WI38 (cell line): ENCODE data around the gene NLK.

Source experiments
- H3K4me3 ChIP-seq: 2 replicates; pipeline ENCODE4 v1.5.1; 2011; ENCODE audit warnings: low read depth, mild to moderate bottlenecking, control low read depth, low read length
- CTCF ChIP-seq: IDR thresholded peaks from 2 replicates; pipeline ENCODE4 v1.5.1; 2012; ENCODE audit warnings: low read depth, mild to moderate bottlenecking, control low read depth, low read length

The NLK gene

DNA sequence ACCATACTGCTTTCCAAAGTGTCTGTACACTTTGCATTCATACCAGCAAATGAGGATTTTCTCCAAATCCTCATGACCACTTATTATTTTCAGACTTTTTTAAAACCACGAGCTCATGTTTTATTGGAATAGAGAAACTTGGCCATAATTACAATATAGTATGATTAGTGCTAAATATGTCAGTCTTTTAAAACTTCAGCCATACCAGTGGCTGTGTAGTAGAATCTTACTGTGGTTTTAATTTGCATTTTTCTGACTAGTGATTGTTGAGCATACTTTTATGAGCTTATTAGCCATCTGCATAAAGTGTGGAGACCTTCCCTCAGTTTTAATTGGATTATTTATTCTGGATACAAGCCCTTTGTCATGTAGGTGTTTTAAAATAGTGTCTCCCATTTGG is 57.8 kb downstream of the NLK start:
- H3K4me3 ChIP-seq = no peak overlapping the region
- no peak for TF ChIP-seq CTCF

GRCh38 chr17:28100936-28101335 is 58.5 kb downstream of the NLK start:
- H3K4me3 ChIP-seq = no peak overlapping the region
- no peak for TF ChIP-seq CTCF

DNA sequence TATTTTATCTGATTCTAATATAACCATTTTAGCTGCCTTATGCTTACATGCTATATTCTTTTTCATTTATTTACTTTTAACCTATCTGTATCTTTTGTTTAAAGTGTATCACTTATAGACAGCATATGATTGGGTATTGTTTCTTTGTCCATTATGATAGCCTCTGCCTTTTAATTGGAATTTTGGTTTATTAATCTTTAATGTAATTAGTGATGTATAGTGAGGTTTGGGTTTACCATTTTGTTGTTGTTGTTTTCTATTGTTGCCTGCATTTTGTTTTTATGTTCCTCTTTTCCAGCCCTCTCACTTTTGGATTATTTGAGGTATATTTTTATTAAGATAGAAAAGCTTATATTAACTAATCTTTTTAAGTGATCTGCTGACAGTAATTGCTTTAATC is 59.4 kb downstream of the NLK start:
- TF ChIP-seq CTCF = no peak
- H3K4me3 ChIP-seq = no peak overlapping the region

DNA sequence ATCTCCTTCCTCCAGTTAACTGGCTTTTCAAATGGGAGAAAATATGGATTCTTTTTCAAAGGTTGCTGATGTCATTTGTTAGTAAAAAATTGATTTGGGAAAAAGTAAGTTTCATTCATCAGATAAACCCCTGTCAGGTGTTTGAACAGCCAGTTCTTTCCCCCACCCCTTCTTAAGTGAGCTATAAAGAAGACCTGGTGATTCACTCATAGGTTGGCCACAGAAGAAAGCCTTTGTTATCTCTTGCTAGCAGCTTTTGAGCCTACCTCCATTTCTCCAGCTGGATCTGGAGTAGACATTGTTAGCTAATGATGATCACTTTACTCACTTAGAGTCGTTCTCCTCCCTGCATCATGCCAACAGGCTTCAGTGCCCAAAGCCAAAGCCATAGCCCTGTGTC is 63.0 kb downstream of the NLK start:
- no peak for TF ChIP-seq CTCF
- H3K4me3 ChIP-seq = no peak overlapping the region

- no peak overlapping the region for H3K4me3 ChIP-seq
- no peak for TF ChIP-seq CTCF
Observed at GRCh38 chr17:28110184-28110583, 67.7 kb downstream of the NLK start.

DNA sequence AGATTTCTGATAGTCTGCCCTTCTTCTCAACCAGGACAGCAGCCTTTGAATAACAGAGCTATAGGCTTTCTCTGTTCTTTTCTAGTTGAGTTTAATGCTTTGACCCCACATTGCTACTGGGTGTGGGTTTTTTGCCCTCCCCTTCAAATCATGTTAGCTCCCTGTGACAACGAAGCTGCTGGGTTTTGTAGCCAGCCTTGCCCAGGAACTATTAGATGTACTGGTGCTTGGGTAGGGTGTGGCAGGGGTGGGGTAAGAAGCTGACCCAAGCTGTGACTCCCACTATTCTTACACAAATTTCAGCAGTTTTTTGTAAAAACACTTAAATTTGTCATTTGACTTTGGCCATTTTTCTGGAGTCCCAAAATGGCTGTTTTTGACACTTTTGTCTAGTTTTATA is 69.7 kb downstream of the NLK start:
- no peak overlapping the region for H3K4me3 ChIP-seq
- no peak for TF ChIP-seq CTCF

DNA sequence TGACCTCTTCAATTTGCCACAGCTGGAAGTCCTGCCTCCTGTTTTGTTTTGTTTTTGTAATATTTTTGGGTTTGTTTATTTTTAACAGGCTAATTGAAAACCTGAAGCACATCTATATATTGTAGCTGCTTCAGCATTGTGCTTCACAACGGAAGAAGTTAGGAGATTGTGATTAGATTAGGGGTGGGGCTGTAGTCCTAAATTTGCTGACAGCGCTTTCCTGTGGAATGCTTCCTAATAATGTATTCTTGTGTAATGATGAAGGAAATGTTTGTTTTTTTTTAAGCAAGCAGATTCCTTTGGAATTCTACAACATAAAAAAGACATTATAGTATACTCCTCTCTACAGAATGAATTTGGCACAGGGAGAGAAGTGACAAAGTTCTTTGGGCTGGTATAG is 70.1 kb downstream of the NLK start:
- H3K4me3 ChIP-seq = no peak overlapping the region
- no peak for TF ChIP-seq CTCF
